Kidney (tissue), 14 donors: ENCODE measurements around the gene BOD1L1. TPM values are rescaled to one million over a fixed set of nuclear protein-coding genes. Genes with fewer than 3 reads are reported as not detected.

Source experiments
- DNase-seq, 5 donors: peaks; one replicate each; pipeline ENCODE4 v3.0.0-alpha.2; 2013 to 2020
- FAIRE-seq: peaks from 2 replicates; lab custom pipeline; 2012; peaks lifted over from hg19 to GRCh38; lab: Jason Lieb, UNC
- H3K27ac ChIP-seq, 2 donors: one replicate each; pipeline ENCODE4 v1.7.0; 2013; ENCODE audit warnings: low read depth in 2 of 2, low read length in 2 of 2, inconsistent platforms in 1 of 2
- H3K27me3 ChIP-seq: one replicate; pipeline ENCODE4 v1.7.1; 2013; ENCODE audit warnings: low read length, inconsistent platforms; ENCODE audit not compliant: control insufficient read depth, insufficient read depth
- H3K36me3 ChIP-seq, 3 donors: one replicate each; pipeline versions ENCODE4 v1.7.0 to v1.7.1; 2013; ENCODE audit warnings: low read length in 3 of 3, control low read depth in 1 of 3, inconsistent platforms in 1 of 3; ENCODE audit not compliant: insufficient read depth in 3 of 3, control insufficient read depth in 2 of 3
- H3K4me1 ChIP-seq, 3 donors: one replicate each; pipeline versions ENCODE4 v1.7.0 to v1.7.1; 2013; ENCODE audit warnings: low read length in 3 of 3, inconsistent platforms in 1 of 3, low read depth in 1 of 3; ENCODE audit not compliant: control insufficient read depth in 2 of 3, insufficient read depth in 2 of 3
- H3K4me3 ChIP-seq, 3 donors: one replicate each; pipeline versions ENCODE4 v1.7.0 to v1.8.1; 2013; ENCODE audit warnings: low read length in 3 of 3, control low read depth in 1 of 3, inconsistent platforms in 1 of 3
- H3K9ac ChIP-seq, 3 donors: one replicate each; pipeline versions ENCODE4 v1.7.0 to v1.7.1; 2013; ENCODE audit warnings: low read length in 3 of 3, control low read depth in 1 of 3, inconsistent platforms in 1 of 3
- H3K9me3 ChIP-seq, 3 donors: one replicate each; pipeline versions ENCODE4 v1.7.0 to v1.7.1; 2013; ENCODE audit warnings: low read length in 3 of 3, control low read depth in 1 of 3, inconsistent platforms in 1 of 3; ENCODE audit not compliant: control insufficient read depth in 2 of 3, insufficient read depth in 1 of 3
- CTCF ChIP-seq: IDR thresholded peaks from 3 replicates; pipeline ENCODE4 v1.5.1; 2012; ENCODE audit warnings: mild to moderate bottlenecking, moderate library complexity, borderline replicate concordance; ENCODE audit not compliant: insufficient read depth; ENCODE audit errors: extremely low read depth
- intact Hi-C: fragments of 100-400 bp; cut with DNase I; formaldehyde crosslinking; loops from one replicate; pipeline ENCODE4 v1.11.1; 2022
- polyA plus RNA-seq: library from polyadenylated mRNA; stranded (reverse); fragments of 350-450 nt; fragmentation: Illumina TruSeq; extraction: RNeasy Lipid Tissue Mini Kit (QIAGEN cat#74804); gene quantifications from one replicate; pipeline ENCODE4 v1.2.3, GENCODE V29; 2014; ENCODE audit warnings: low read depth, low replicate concordance; ENCODE audit not compliant: insufficient read depth
- total RNA-seq: library from RNA; stranded (reverse); fragmentation: NEBNext Ultra II Directional; extraction: Animal tissue kit (Norgen Biotek cat#: 25700); gene quantifications from one replicate; pipeline ENCODE4 v1.2.1, GENCODE V29; 2021
- donor health status: control.
- donor health status: control.
- donor health status: control.
- donor health status: control.
- donor health status: control.
- donor health status: DM: yes; HTN: yes; CAD: no.
- donor health status: Normal renal cell carcinoma (clear cell type).

The BOD1L1 gene
- total and polyA plus RNA-seq, 2 donors from 2014 or later = 9.0 to 45.6 TPM

GRCh38 chr4:13548059-13548983 is 79.2 kb downstream of the BOD1L1 start:
- H3K4me3 ChIP-seq = peak overlapping the region in 1 of 3 donors; percentile 64
- H3K27ac ChIP-seq = no peak overlapping the region
- TF ChIP-seq CTCF = no peak
- no peak for FAIRE-seq
- DNase-seq = peak in 3 of 5 donors; percentile 0 to 61 (median 10)
- no peak overlapping the region for H3K9ac ChIP-seq
- H3K9me3 ChIP-seq = peaks cover 0 to 8% (median 3%) of the 10 kb centered on the region in 3 donors
- H3K27me3 ChIP-seq = peaks cover 39% of the 10 kb centered on the region
- H3K36me3 ChIP-seq = no peaks in the 10 kb centered on the region
- peaks cover 2 to 14% (median 6%) of the 10 kb centered on the region in 3 donors for H3K4me1 ChIP-seq
- intact Hi-C loops = loop anchor here (10.0 kb wide), 1 partner anchor 694 kb away; no protein-coding TSS in a partner anchor

GRCh38 chr4:13547485-13548041 is 80.0 kb downstream of the BOD1L1 start:
- Histone ChIP-seq H3K4me3 (no peak overlapping the region), H3K9me3 (peaks cover 0 to 4% (median 3%) of the 10 kb centered on the region in 3 donors), H3K27ac (no peak overlapping the region), H3K9ac (no peak overlapping the region), H3K36me3 (no peaks in the 10 kb centered on the region), H3K4me1 (peaks cover 2 to 14% (median 6%) of the 10 kb centered on the region in 3 donors), H3K27me3 (peaks cover 47% of the 10 kb centered on the region)
- DNase-seq (peak; percentile 24 to 63 (median 44)), FAIRE-seq (no peak)
- no peak for TF ChIP-seq CTCF
- intact Hi-C loops = loop anchor here (10.0 kb wide), 1 partner anchor 693 kb away; no protein-coding TSS in a partner anchor

GRCh38 chr4:13546941-13547484 is 80.5 kb downstream of the BOD1L1 start:
- Histone ChIP-seq H3K36me3 (no peaks in the 10 kb centered on the region), H3K27ac (no peak overlapping the region), H3K4me3 (no peak overlapping the region), H3K9me3 (peaks cover 0 to 4% (median under 1%) of the 10 kb centered on the region in 3 donors), H3K27me3 (peaks cover 49% of the 10 kb centered on the region), H3K9ac (no peak overlapping the region), H3K4me1 (peaks cover 2 to 17% (median 6%) of the 10 kb centered on the region in 3 donors)
- peak in 4 of 5 donors; percentile 48 to 77 (median 60) for DNase-seq
- FAIRE-seq = no peak
- TF ChIP-seq CTCF = no peak
- intact Hi-C loops = loop anchor here (10.0 kb wide), 1 partner anchor 692 kb away; no protein-coding TSS in a partner anchor
